HG02938 (cell line): ENCODE data around the gene KRTAP26-1.

ENCODE experiments used
- ATAC-seq: cut with Tn5 transposase; IDR thresholded peaks from one replicate; pipeline ENCODE4 v1.9.1; 2021; ENCODE audit warnings: mild to moderate bottlenecking, moderate library complexity; ENCODE audit not compliant: unreplicated experiment

The KRTAP26-1 gene

DNA sequence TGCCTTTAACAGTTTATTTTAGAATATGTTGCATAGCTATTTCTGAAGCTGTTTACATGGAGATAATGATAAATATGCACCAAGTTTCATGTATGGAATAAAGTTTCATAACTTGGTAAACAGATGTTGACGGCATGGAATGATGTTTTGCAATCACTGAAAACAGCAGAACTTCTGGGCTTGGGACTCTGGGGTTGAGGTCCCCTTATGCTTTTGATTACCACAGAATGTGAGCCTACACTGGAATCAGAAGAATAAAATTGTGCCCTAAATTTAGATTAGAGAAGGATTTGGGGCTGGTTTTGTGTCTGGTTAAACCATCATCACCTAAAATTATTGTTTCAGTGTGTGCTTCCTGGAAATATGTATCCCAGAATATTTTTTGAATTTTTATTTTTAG, 48.5 kb downstream of the KRTAP26-1 start:
- no peak for ATAC-seq

DNA sequence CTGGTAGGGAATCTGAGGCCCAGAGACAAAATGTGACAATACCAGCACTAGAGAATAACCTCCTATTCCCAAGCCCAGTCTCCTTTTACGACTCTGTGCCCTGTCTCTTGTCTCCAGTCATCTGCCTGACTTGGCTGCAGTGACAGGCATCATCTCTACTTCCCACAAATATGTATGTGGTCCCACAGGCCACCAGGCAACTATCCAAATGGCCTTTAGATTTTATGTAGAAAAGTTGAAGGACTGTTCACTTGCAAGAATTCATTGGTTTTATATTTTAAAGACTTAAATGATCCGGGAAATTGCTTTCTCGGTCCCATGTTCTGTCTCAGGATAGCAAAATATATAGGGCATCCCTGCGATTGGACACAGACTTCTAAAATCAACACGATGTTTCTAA, 49.0 kb downstream of the KRTAP26-1 start:
- no peak for ATAC-seq

DNA sequence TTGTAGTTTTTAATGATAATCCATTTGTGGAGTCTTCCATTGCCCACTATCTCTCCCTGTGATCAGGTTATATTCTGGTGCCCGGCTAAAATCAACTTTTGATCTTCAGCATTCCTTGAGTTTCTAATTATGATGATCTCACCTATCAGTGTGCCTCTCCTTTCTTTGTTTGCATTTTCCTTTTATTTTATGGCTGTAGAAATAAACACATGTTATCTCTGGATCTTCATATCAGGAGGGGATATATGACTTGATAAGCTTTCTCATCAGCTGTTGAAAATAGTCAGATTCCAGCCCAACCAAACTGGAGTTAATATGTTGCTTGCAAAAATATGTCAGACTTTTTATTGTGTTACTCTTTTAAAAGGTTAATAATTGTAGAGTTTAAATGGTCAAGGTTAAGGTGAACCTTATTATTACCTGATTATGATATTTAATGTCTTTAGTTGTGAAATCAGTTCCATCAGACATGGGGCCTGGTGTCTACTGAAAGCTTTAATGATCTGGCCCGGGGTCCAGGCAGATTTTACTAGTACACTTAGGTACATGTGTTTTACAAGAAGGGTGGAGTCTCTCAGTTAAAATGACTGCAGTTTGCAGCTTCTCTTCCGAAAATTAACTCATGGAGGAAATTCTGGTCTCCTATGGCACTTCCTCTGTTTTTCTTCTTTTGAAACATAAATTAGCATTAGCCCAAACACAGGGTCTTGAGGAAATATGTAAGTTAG, 50.1 kb downstream of the KRTAP26-1 start:
- no peak for ATAC-seq
